ENCODE data around the gene LYSET. TPM values are rescaled to one million over a fixed set of nuclear protein-coding genes. Genes with fewer than 3 reads are reported as not detected.
A peak's percentile ranks its signal among the peaks of the same experiment; 100 is the strongest.
"Not testable (repeated sequence)": the region's sequence is repeated elsewhere in the genome, so short reads cannot be mapped to it uniquely, and the experiment has no call there.

LYSET gene
- total RNA-seq, 1 donor from 2014 or later: 17.2 TPM

DNA sequence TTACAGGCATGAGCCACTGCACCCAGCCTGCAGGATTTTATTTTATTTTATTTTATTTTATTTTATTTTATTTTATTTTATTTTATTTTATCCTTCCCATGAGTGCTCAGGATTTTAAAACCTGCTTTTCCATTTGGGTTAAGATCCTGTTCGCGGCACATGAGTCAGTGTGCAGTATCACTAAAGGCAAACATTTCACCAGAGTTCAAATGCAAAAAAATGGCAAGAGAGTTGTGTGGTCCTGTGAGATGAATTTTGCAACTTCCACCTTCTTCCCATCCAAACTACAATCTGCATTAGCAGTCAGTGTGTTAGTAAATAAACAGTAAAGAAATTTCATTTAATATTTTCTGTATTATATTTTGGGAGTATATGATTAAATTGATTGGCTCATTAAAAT, 29.4 kb upstream of the LYSET start:
- Mint-ChIP-seq H3K27me3 (ENCODE audit: insufficient read depth, low read depth) (no peaks in the 10 kb centered on the region), H3K4me3 (no peak overlapping the region), H3K27ac (no peak overlapping the region), H3K4me1 (peaks cover 9% of the 10 kb centered on the region), H3K36me3 (no peaks in the 10 kb centered on the region), H3K9me3 (no peaks in the 10 kb centered on the region)
- no peaks in the 10 kb centered on the region for H3K9me3 ChIP-seq (ENCODE audit: low read depth)
- H2AFZ ChIP-seq (replicated peaks): no peak overlapping the region
- no peaks in the 10 kb centered on the region for H4K20me1 ChIP-seq (ENCODE audit: low read depth)
- TF ChIP-seq CTCF (IDR thresholded peaks at IDR 0.05): no peak
- no peak for TF ChIP-seq EZH2 (IDR thresholded peaks at IDR 0.05)
- no peak for TF ChIP-seq EZH2phosphoT487 (IDR thresholded peaks at IDR 0.05)
- no peaks in the 10 kb centered on the region for H3K79me2 ChIP-seq (ENCODE audit: low read depth)
- no peak for DNase-seq (ENCODE audit: low spot score)
- H3K4me2 ChIP-seq: no peak overlapping the region
- no peak overlapping the region for H3K9ac ChIP-seq
- H3K27me3 ChIP-seq: no peaks in the 10 kb centered on the region
- peaks cover 12% of the 10 kb centered on the region for H3F3A ChIP-seq (ENCODE audit: low read depth)
- H3K4me3 ChIP-seq: no peak overlapping the region
- H3K27ac ChIP-seq: no peak overlapping the region
- H3K4me1 ChIP-seq: peaks cover 2% of the 10 kb centered on the region
- H3K36me3 ChIP-seq: no peaks in the 10 kb centered on the region

GRCh38 chr14:93156693-93157369, 28.3 kb upstream of the LYSET start:
- Mint-ChIP-seq H3K36me3 (no peaks in the 10 kb centered on the region), H3K27me3 (ENCODE audit: insufficient read depth, low read depth) (no peaks in the 10 kb centered on the region), H3K4me3 (no peak overlapping the region), H3K4me1 (no peaks in the 10 kb centered on the region), H3K27ac (peak overlapping the region; percentile 16), H3K9me3 (no peaks in the 10 kb centered on the region)
- Histone ChIP-seq H3K9ac (no peak overlapping the region), H4K20me1 (ENCODE audit: low read depth) (no peaks in the 10 kb centered on the region), H3K27ac (no peak overlapping the region), H3K4me2 (no peak overlapping the region), H3K4me3 (no peak overlapping the region), H3K36me3 (no peaks in the 10 kb centered on the region), H3K9me3 (ENCODE audit: low read depth) (no peaks in the 10 kb centered on the region), H3K79me2 (ENCODE audit: low read depth) (no peaks in the 10 kb centered on the region), H3K4me1 (no peaks in the 10 kb centered on the region), H3K27me3 (no peaks in the 10 kb centered on the region), H3F3A (ENCODE audit: low read depth) (peaks cover 12% of the 10 kb centered on the region), H2AFZ (replicated peaks) (peak overlapping the region; percentile 85)
- peak; percentile 14 for DNase-seq (ENCODE audit: low spot score)
- no peak for TF ChIP-seq CTCF (IDR thresholded peaks at IDR 0.05)

DNA sequence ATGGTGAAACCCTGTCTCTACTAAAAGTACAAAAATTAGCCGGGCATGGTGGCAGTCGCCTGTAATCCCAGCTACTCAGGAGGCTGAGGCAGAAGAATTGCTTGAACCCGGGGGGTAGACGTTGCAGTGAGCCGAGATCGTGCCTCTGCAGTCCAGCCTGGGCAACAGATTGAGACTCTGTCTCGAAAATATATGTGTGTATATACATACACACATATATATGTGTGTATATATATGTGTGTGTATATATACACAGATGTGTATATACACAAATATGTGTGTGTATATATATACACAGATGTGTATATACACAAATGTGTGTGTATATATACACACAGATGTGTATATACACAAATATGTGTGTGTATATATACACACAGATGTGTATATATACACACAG, 26.8 kb upstream of the LYSET start:
- not testable (repeated sequence) for H3K4me2 ChIP-seq

DNA sequence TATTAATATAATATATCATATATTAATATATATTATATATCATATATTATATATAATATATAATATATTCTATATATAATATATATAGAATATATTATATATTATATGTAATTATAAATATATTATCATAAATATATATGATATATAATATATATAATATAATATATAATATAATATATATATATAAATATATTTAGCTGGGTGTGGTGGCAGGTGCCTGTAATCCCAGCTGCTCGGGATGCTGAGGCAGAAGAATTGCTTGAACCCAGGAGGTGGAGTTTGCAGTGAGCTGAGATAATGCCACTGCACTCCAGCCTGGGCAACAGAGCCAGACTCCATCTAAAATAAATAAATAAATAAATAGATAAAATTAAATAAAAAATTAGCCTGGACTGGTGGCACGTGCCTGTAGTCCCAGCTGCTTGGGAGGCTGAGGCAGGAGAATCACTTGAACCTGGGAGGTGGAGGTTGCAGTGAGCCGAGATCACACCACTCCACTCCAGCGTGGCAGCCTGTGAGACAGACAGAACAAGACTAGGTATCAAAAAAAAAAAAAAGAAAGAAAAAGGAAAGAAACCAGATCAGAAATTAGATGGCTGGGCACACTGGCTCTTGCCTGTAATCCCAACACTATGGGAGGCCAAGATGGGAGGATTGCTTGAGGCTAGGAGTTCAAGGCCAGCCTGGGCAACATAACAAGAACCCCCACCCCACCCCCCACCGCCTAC, 25.3 kb upstream of the LYSET start:
- not testable (repeated sequence) for H3K4me3 Mint-ChIP-seq; H3K36me3 ChIP-seq; H3K4me1 Mint-ChIP-seq; H3K79me2 ChIP-seq (ENCODE audit: low read depth); H4K20me1 ChIP-seq (ENCODE audit: low read depth); H3K9me3 Mint-ChIP-seq; H3K27me3 Mint-ChIP-seq (ENCODE audit: insufficient read depth, low read depth); H2AFZ ChIP-seq (replicated peaks); H3K27ac ChIP-seq; H3K9ac ChIP-seq; H3K27me3 ChIP-seq; H3K36me3 Mint-ChIP-seq; H3K4me2 ChIP-seq; H3K27ac Mint-ChIP-seq; H3K9me3 ChIP-seq (ENCODE audit: low read depth); H3K4me3 ChIP-seq; H3K4me1 ChIP-seq; DNase-seq (ENCODE audit: low spot score)
- H3F3A ChIP-seq (ENCODE audit: low read depth): peaks cover 12% of the 10 kb centered on the region

More for the DNA sequence above, 26.8 kb upstream of the LYSET start:
- not testable (repeated sequence) for H3K4me3 Mint-ChIP-seq; H3K36me3 Mint-ChIP-seq; H3K27ac Mint-ChIP-seq; H3K9me3 Mint-ChIP-seq; H3K9ac ChIP-seq; H3K4me1 ChIP-seq; H3K9me3 ChIP-seq (ENCODE audit: low read depth); H4K20me1 ChIP-seq (ENCODE audit: low read depth); H3K36me3 ChIP-seq; H3K4me3 ChIP-seq; H3K27me3 ChIP-seq; H3K27ac ChIP-seq; H3K79me2 ChIP-seq (ENCODE audit: low read depth); DNase-seq (ENCODE audit: low spot score); H3K4me1 Mint-ChIP-seq; H3K27me3 Mint-ChIP-seq (ENCODE audit: insufficient read depth, low read depth); H2AFZ ChIP-seq (replicated peaks)
- H3F3A ChIP-seq (ENCODE audit: low read depth): peaks cover 12% of the 10 kb centered on the region

Measured in neural progenitor cell (in vitro differentiated cells).